Measurements from ENCODE around the gene HAPLN2. TPM values are rescaled to one million over a fixed set of nuclear protein-coding genes. Genes with fewer than 3 reads are reported as not detected.
A peak's percentile ranks its signal among the peaks of the same experiment; 100 is the strongest.

Gene HAPLN2
- total RNA-seq (0.09 TPM), polyA plus RNA-seq (0.50 TPM)
- long read RNA-seq, donor 1 = 0 reads
- long read RNA-seq, donor 2 = 0 reads
- long read RNA-seq, donor 3 = 0 reads
- long read RNA-seq, donor 4 = 0 reads
- long read RNA-seq, donor 5 = 0 reads
- long read RNA-seq, donor 6 = 0 reads
- long read RNA-seq, donor 7 = 0 reads
- long read RNA-seq, donor 8 = 0 reads
- long read RNA-seq, donor 9 = 0 reads
- long read RNA-seq, donor 10 = 0 reads

- H3K27me3 ChIP-seq (ENCODE audit: control insufficient read depth in 2 of 2, insufficient read depth in 1 of 2, low read length in 1 of 2) = peaks cover 24 to 88% of the 10 kb centered on the region in 2 donors
- DNase-seq (ENCODE audit: low read depth in 6 of 9, low spot score in 9 of 9) = peak in 1 of 9 donors; percentile 32
Measured at GRCh38 chr1:156618853-156619581, at the start of gene HAPLN2. Gene HAPLN2, plus strand, starts transcription at chr1:156619415. Its CDS starts 4,076 bp downstream, at chr1:156623491.

GRCh38 chr1:156571261-156571852 lies 47.9 kb upstream of the HAPLN2 start:
- Histone ChIP-seq H3K27ac (ENCODE audit: low read depth in 1 of 2, low read length in 1 of 2) (no peak overlapping the region), H3K4me1 (ENCODE audit: control insufficient read depth in 2 of 2, insufficient read depth in 2 of 2, low read length in 2 of 2) (peaks cover 10 to 16% of the 10 kb centered on the region in 2 donors), H3K9me3 (ENCODE audit: control insufficient read depth in 2 of 2, insufficient read depth in 1 of 2, low read length in 1 of 2) (no peaks in the 10 kb centered on the region), H3K27me3 (ENCODE audit: control insufficient read depth in 2 of 2, insufficient read depth in 1 of 2, low read length in 1 of 2) (peaks cover 0 to 12% of the 10 kb centered on the region in 2 donors), H3K4me3 (ENCODE audit: low read length in 2 of 2) (peak overlapping the region; percentile 43 to 65), H3K36me3 (ENCODE audit: control insufficient read depth in 2 of 2, insufficient read depth in 2 of 2, low read length in 1 of 2) (no peaks in the 10 kb centered on the region)
- no peak for DNase-seq (ENCODE audit: low read depth in 6 of 9, low spot score in 9 of 9)
- 48% methylated on average over 4 of the region's 4 CpGs for WGBS

More at GRCh38 chr1:156618853-156619581, at the start of gene HAPLN2:
- H3K9me3 ChIP-seq (ENCODE audit: control insufficient read depth in 2 of 2, insufficient read depth in 1 of 2, low read length in 1 of 2) = no peaks in the 10 kb centered on the region
- H3K27ac ChIP-seq (ENCODE audit: low read depth in 1 of 2, low read length in 1 of 2) = no peak within 1 kb of the TSS
- H3K4me1 ChIP-seq (ENCODE audit: control insufficient read depth in 2 of 2, insufficient read depth in 2 of 2, low read length in 2 of 2) = peaks cover 0 to 3% of the 10 kb centered on the region in 2 donors
- no peaks in the 10 kb centered on the region for H3K36me3 ChIP-seq (ENCODE audit: control insufficient read depth in 2 of 2, insufficient read depth in 2 of 2, low read length in 1 of 2)
- 3% methylated on average over 7 of the region's 7 CpGs for WGBS
- no peak within 1 kb of the TSS for H3K4me3 ChIP-seq (ENCODE audit: low read length in 2 of 2)

- Histone ChIP-seq H3K27me3 (ENCODE audit: control insufficient read depth in 2 of 2, insufficient read depth in 1 of 2, low read length in 1 of 2) (peaks cover 0 to 12% of the 10 kb centered on the region in 2 donors), H3K36me3 (ENCODE audit: control insufficient read depth in 2 of 2, insufficient read depth in 2 of 2, low read length in 1 of 2) (no peaks in the 10 kb centered on the region), H3K4me3 (ENCODE audit: low read length in 2 of 2) (peak within 1 kb of the TSS; percentile 43 to 65), H3K4me1 (ENCODE audit: control insufficient read depth in 2 of 2, insufficient read depth in 2 of 2, low read length in 2 of 2) (peaks cover 10 to 16% of the 10 kb centered on the region in 2 donors), H3K27ac (ENCODE audit: low read depth in 1 of 2, low read length in 1 of 2) (no peak within 1 kb of the TSS), H3K9me3 (ENCODE audit: control insufficient read depth in 2 of 2, insufficient read depth in 1 of 2, low read length in 1 of 2) (no peaks in the 10 kb centered on the region)
- 2% methylated on average over 38 of the region's 38 CpGs for WGBS
- DNase-seq (ENCODE audit: low read depth in 6 of 9, low spot score in 9 of 9) = peak in 7 of 9 donors; percentile 56 to 90 (median 78)
Measured at GRCh38 chr1:156571919-156572662, 47.1 kb upstream of the HAPLN2 start, which contains the start of gene IQGAP3. Gene IQGAP3, minus strand, starts transcription at chr1:156572565. Its CDS starts 36 bp downstream, at chr1:156572529.

GRCh38 chr1:156572663-156573018 lies 46.6 kb upstream of the HAPLN2 start:
- Histone ChIP-seq H3K27me3 (ENCODE audit: control insufficient read depth in 2 of 2, insufficient read depth in 1 of 2, low read length in 1 of 2) (peaks cover 0 to 12% of the 10 kb centered on the region in 2 donors), H3K4me3 (ENCODE audit: low read length in 2 of 2) (peak overlapping the region; percentile 43 to 65), H3K9me3 (ENCODE audit: control insufficient read depth in 2 of 2, insufficient read depth in 1 of 2, low read length in 1 of 2) (no peaks in the 10 kb centered on the region), H3K36me3 (ENCODE audit: control insufficient read depth in 2 of 2, insufficient read depth in 2 of 2, low read length in 1 of 2) (no peaks in the 10 kb centered on the region), H3K4me1 (ENCODE audit: control insufficient read depth in 2 of 2, insufficient read depth in 2 of 2, low read length in 2 of 2) (peaks cover 10 to 16% of the 10 kb centered on the region in 2 donors), H3K27ac (ENCODE audit: low read depth in 1 of 2, low read length in 1 of 2) (no peak overlapping the region)
- no peak for DNase-seq (ENCODE audit: low read depth in 6 of 9, low spot score in 9 of 9)
- WGBS = 46% methylated on average over 10 of the region's 10 CpGs

GRCh38 chr1:156574039-156574633 lies 45.1 kb upstream of the HAPLN2 start:
- DNase-seq (ENCODE audit: low read depth in 6 of 9, low spot score in 9 of 9) = no peak
- Histone ChIP-seq H3K4me1 (ENCODE audit: control insufficient read depth in 2 of 2, insufficient read depth in 2 of 2, low read length in 2 of 2) (peaks cover 10 to 16% of the 10 kb centered on the region in 2 donors), H3K27me3 (ENCODE audit: control insufficient read depth in 2 of 2, insufficient read depth in 1 of 2, low read length in 1 of 2) (peaks cover 0 to 12% of the 10 kb centered on the region in 2 donors), H3K36me3 (ENCODE audit: control insufficient read depth in 2 of 2, insufficient read depth in 2 of 2, low read length in 1 of 2) (no peaks in the 10 kb centered on the region), H3K9me3 (ENCODE audit: control insufficient read depth in 2 of 2, insufficient read depth in 1 of 2, low read length in 1 of 2) (no peaks in the 10 kb centered on the region), H3K27ac (ENCODE audit: low read depth in 1 of 2, low read length in 1 of 2) (no peak overlapping the region), H3K4me3 (ENCODE audit: low read length in 2 of 2) (no peak overlapping the region)
- 93% methylated on average over 2 of the region's 2 CpGs for WGBS

GRCh38 chr1:156577550-156577949 lies 41.7 kb upstream of the HAPLN2 start:
- Histone ChIP-seq H3K27me3 (ENCODE audit: control insufficient read depth in 2 of 2, insufficient read depth in 1 of 2, low read length in 1 of 2) (peaks cover 0 to 3% of the 10 kb centered on the region in 2 donors), H3K27ac (ENCODE audit: low read depth in 1 of 2, low read length in 1 of 2) (no peak overlapping the region), H3K36me3 (ENCODE audit: control insufficient read depth in 2 of 2, insufficient read depth in 2 of 2, low read length in 1 of 2) (no peaks in the 10 kb centered on the region), H3K4me3 (ENCODE audit: low read length in 2 of 2) (no peak overlapping the region), H3K9me3 (ENCODE audit: control insufficient read depth in 2 of 2, insufficient read depth in 1 of 2, low read length in 1 of 2) (no peaks in the 10 kb centered on the region), H3K4me1 (ENCODE audit: control insufficient read depth in 2 of 2, insufficient read depth in 2 of 2, low read length in 2 of 2) (peaks cover 8 to 30% of the 10 kb centered on the region in 2 donors)
- no peak for DNase-seq (ENCODE audit: low read depth in 6 of 9, low spot score in 9 of 9)
- 97% methylated on average over 3 of the region's 3 CpGs for WGBS

- H3K36me3 ChIP-seq (ENCODE audit: control insufficient read depth in 2 of 2, insufficient read depth in 2 of 2, low read length in 1 of 2) = no peaks in the 10 kb centered on the region
- 58% methylated on average over 7 of the region's 7 CpGs for WGBS
- no peaks in the 10 kb centered on the region for H3K27me3 ChIP-seq (ENCODE audit: control insufficient read depth in 2 of 2, insufficient read depth in 1 of 2, low read length in 1 of 2)
Measured at GRCh38 chr1:156578055-156578454, 41.2 kb upstream of the HAPLN2 start.

GRCh38 chr1:156579472-156579871 lies 39.7 kb upstream of the HAPLN2 start, which contains the start of gene TTC24:
Gene TTC24, plus strand, starts transcription at chr1:156579723. Its CDS starts 1,642 bp downstream, at chr1:156581365.
- WGBS = 90% methylated on average over 5 of the region's 5 CpGs
- H3K27ac ChIP-seq (ENCODE audit: low read depth in 1 of 2, low read length in 1 of 2) = no peak within 1 kb of the TSS
- H3K9me3 ChIP-seq (ENCODE audit: control insufficient read depth in 2 of 2, insufficient read depth in 1 of 2, low read length in 1 of 2) = no peaks in the 10 kb centered on the region
- no peaks in the 10 kb centered on the region for H3K27me3 ChIP-seq (ENCODE audit: control insufficient read depth in 2 of 2, insufficient read depth in 1 of 2, low read length in 1 of 2)
- DNase-seq (ENCODE audit: low read depth in 6 of 9, low spot score in 9 of 9) = no peak
- no peak within 1 kb of the TSS for H3K4me3 ChIP-seq (ENCODE audit: low read length in 2 of 2)
- peaks cover 11 to 46% of the 10 kb centered on the region in 2 donors for H3K4me1 ChIP-seq (ENCODE audit: control insufficient read depth in 2 of 2, insufficient read depth in 2 of 2, low read length in 2 of 2)
- H3K36me3 ChIP-seq (ENCODE audit: control insufficient read depth in 2 of 2, insufficient read depth in 2 of 2, low read length in 1 of 2) = peaks cover 0 to 4% of the 10 kb centered on the region in 2 donors

More at GRCh38 chr1:156578055-156578454, 41.2 kb upstream of the HAPLN2 start:
- H3K4me1 ChIP-seq (ENCODE audit: control insufficient read depth in 2 of 2, insufficient read depth in 2 of 2, low read length in 2 of 2) = peaks cover 8 to 32% of the 10 kb centered on the region in 2 donors
- H3K27ac ChIP-seq (ENCODE audit: low read depth in 1 of 2, low read length in 1 of 2) = no peak overlapping the region
- H3K9me3 ChIP-seq (ENCODE audit: control insufficient read depth in 2 of 2, insufficient read depth in 1 of 2, low read length in 1 of 2) = no peaks in the 10 kb centered on the region
- no peak overlapping the region for H3K4me3 ChIP-seq (ENCODE audit: low read length in 2 of 2)
- peak in 1 of 9 donors; percentile 5 for DNase-seq (ENCODE audit: low read depth in 6 of 9, low spot score in 9 of 9)
